Epithelial cell of proximal tubule (primary cell): Measurements from ENCODE around the gene C2. TPM values are rescaled to one million over a fixed set of nuclear protein-coding genes. Genes with fewer than 3 reads are reported as not detected.

Source experiments
- DNase-seq: peaks from one replicate; pipeline ENCODE4 v3.0.0-alpha.2; 2011; ENCODE audit warnings: low read depth
- H3K4me3 ChIP-seq: 2 replicates; pipeline ENCODE4 v1.5.1; 2011; ENCODE audit warnings: low read depth, mild to moderate bottlenecking, low read length
- total RNA-seq: library from RNA; depleted of rRNA; stranded (reverse); fragments of >200 nt; gene quantifications from 2 replicates; pipeline ENCODE4 v1.2.3, GENCODE V29; 2015
- TF ChIP-seq, protein P1 (sequence below): conservative IDR thresholded peaks from 2 replicates; pipeline ENCODE4 v1.5.1; 2012; ENCODE audit warnings: low read depth, mild to moderate bottlenecking, low read length

C2 gene
- total RNA-seq, 1 donor from 2014 or later, result not detected

DNA sequence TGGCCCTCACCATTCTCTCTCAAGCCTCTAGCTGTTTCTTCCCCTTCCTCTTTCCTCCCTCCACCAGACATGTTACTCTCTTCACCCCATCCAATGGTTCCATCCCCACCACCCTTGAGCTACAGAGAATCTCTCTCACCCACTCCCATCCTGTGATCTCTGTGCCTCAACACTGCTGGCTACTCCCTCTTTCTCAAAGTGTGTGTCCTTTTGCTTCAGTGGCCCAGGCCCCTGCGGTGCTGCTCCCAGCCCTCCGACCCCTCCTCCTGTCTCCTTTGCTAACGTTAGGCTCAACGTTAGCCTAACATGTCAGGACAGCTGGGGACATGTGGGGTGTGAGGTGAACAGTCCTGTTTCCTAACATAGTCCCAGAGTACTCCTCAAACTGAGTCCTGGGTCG, 25.4 kb downstream of the C2 start:
- no peak overlapping the region for H3K4me3 ChIP-seq
- no peak for DNase-seq
- TF ChIP-seq, protein P1, sequence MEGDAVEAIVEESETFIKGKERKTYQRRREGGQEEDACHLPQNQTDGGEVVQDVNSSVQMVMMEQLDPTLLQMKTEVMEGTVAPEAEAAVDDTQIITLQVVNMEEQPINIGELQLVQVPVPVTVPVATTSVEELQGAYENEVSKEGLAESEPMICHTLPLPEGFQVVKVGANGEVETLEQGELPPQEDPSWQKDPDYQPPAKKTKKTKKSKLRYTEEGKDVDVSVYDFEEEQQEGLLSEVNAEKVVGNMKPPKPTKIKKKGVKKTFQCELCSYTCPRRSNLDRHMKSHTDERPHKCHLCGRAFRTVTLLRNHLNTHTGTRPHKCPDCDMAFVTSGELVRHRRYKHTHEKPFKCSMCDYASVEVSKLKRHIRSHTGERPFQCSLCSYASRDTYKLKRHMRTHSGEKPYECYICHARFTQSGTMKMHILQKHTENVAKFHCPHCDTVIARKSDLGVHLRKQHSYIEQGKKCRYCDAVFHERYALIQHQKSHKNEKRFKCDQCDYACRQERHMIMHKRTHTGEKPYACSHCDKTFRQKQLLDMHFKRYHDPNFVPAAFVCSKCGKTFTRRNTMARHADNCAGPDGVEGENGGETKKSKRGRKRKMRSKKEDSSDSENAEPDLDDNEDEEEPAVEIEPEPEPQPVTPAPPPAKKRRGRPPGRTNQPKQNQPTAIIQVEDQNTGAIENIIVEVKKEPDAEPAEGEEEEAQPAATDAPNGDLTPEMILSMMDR, result no peak

DNA sequence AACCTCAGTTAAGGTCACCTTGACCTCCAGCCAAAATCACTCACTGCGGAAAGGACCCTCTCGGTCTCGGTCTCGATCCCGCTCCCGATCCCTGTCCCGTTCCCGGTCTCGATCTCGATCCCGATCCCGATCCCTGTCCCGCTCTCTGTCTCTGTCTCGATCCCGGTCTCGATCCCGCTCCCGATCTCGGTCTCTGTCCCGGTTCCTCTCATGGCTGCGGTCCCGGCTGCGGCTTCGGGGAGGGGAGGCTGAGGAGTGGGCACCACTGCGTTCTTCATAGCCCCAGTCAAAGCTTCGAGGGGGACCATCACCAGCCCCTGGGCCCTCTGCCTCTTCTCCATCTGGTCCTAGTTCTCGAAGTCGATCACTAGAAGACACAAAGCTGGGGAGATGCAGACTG, 27.0 kb downstream of the C2 start:
- H3K4me3 ChIP-seq, result no peak overlapping the region
- TF ChIP-seq, protein P1, result no peak
- no peak for DNase-seq

DNA sequence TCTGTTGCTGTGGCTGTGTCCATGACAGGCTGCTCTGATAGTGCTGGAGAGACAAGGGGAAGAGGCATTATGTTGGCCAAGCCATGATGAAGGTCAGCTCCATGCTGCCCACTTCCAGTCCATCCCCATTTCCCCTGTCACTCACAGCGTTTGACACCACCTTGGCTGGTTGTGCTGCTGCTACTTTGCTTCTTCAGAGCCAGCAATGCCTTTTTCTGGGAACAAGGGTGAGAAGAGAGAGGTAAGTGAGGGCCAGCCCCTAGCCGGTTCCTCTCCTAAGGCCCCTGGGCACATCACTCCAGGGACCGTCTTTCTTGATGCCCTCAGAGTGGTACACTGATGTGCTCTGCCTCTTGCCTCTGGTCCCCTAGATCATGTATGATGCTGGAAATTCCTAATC, 29.3 kb downstream of the C2 start:
- H3K4me3 ChIP-seq, result no peak overlapping the region
- TF ChIP-seq, protein P1, result no peak
- DNase-seq, result no peak

DNA sequence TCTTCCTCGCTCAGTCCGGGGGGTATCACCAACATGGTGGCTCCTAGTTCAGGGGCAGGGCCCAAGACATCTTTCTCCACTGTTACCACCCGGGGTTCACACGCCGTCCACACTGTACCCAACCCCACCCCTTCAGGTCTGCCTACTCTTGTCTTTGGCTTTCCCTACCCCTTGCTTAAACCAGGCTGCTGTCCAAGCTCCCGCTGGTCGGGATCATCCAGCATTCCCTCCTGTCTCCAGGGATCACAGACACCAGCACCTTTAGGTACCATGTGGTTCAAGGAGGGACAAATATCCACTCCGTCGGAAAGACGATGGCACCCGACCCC, 30.9 kb downstream of the C2 start:
- no peak for DNase-seq
- TF ChIP-seq, protein P1, result no peak
- peak overlapping the region; percentile 88 for H3K4me3 ChIP-seq

DNA sequence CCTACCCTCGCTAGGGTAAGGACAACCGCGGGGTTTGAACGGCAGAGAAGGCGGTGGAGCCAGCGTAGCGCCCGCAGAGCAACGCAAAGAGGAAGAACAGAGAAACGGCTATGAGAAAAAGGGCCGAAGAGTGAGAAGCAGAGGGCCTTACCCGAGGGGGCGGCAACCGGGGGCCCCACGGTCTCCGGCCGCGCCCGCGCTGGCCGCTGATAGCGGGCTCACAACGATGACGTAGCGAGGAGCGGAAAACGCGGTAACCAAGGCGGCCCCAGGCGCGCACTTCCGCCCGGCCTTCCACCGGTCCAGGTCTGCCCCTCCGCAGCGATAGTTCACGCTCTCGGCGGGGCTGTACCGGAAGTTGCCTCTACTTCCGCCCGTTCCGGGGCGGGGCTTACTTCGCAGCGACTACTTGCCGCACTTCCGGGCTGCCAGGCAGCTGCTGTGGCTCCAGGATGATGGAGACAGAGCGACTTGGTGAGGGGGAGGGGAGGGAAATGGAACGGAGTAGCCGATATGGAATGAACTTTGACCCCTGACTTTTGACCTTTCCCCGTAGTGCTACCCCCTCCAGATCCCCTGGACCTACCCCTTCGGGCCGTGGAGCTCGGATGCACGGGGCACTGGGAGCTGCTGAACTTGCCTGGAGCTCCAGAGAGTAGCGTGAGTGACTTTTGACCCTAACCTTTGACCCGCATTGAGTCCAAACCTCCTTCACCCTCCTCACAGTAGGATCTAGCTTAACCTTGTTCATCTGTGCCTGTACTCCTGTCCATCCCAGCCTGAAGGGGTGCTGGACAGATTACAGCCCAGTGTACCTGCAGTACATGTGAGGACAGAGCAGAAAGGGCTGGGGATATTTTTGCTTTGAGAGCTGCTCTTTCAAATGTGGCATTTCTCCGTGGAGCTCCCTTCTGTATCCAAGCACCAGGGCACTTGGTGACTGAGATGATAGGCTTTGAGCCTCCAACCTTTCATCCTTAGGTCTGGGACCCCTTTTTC, 31.5 kb downstream of the C2 start, which contains the start of the genes NELFE and SKIC2:
Gene NELFE, minus strand, starts transcription at position 231 of the 999 bp plus-strand sequence. CDS start 525 bp downstream, outside the sequence.
Gene SKIC2, plus strand, starts transcription at position 435 of the 999 bp plus-strand sequence. Its CDS starts 18 bp downstream, at position 453.
- H3K4me3 ChIP-seq, result peak within 1 kb of the TSS; percentile 88
- DNase-seq, result peak; percentile 66
- TF ChIP-seq, protein P1, result no peak

GRCh38 chr6:31961616-31962015, 34.1 kb downstream of the C2 start:
- no peak overlapping the region for H3K4me3 ChIP-seq
- TF ChIP-seq, protein P1, result no peak
- no peak for DNase-seq

- TF ChIP-seq, protein P1, result no peak
- DNase-seq, result no peak
- H3K4me3 ChIP-seq, result no peak overlapping the region
These were observed 36.4 kb downstream of the C2 start for GRCh38 chr6:31963921-31964320.
